Endothelial cell of umbilical vein (primary cell): ENCODE measurements around the gene DNAJB8.

Experiments used
- EZH2 ChIP-seq: IDR thresholded peaks from 2 replicates; pipeline ENCODE4 v1.6.1; 2012; ENCODE audit warnings: borderline replicate concordance, low read depth, mild to moderate bottlenecking, moderate library complexity, low read length, inconsistent platforms; ENCODE audit not compliant: severe bottlenecking
- FOS ChIP-seq: IDR thresholded peaks from 2 replicates; pipeline ENCODE4 v1.6.1; 2011; ENCODE audit warnings: mild to moderate bottlenecking, low read length, moderate library complexity, borderline replicate concordance; ENCODE audit not compliant: insufficient read depth
- MYC ChIP-seq: IDR thresholded peaks from one replicate; pipeline ENCODE4 v1.6.1; 2011; ENCODE audit warnings: mild to moderate bottlenecking, low read depth, low read length
- POLR2AphosphoS5 ChIP-seq: IDR thresholded peaks from 2 replicates; pipeline ENCODE4 v1.6.1; 2012; ENCODE audit warnings: low read depth, mild to moderate bottlenecking, control low read depth, low read length, moderate library complexity; ENCODE audit not compliant: insufficient read depth
- TF ChIP-seq, protein P1 (sequence below), 2 donors: IDR thresholded peaks; 1 replicate in 1 of 2; 2 replicates in 1 of 2; pipeline ENCODE4 v1.5.1; 2011; ENCODE audit warnings: low read length in 2 of 2, mild to moderate bottlenecking in 2 of 2, moderate library complexity in 2 of 2, control low read depth in 1 of 2, inconsistent platforms in 1 of 2, low read depth in 1 of 2; ENCODE audit not compliant: insufficient read depth in 1 of 2; ENCODE audit errors: extremely low read depth in 1 of 2

GRCh38 chr3:128433837-128434165 is 32.9 kb downstream of the DNAJB8 start:
- TF ChIP-seq, protein P1, sequence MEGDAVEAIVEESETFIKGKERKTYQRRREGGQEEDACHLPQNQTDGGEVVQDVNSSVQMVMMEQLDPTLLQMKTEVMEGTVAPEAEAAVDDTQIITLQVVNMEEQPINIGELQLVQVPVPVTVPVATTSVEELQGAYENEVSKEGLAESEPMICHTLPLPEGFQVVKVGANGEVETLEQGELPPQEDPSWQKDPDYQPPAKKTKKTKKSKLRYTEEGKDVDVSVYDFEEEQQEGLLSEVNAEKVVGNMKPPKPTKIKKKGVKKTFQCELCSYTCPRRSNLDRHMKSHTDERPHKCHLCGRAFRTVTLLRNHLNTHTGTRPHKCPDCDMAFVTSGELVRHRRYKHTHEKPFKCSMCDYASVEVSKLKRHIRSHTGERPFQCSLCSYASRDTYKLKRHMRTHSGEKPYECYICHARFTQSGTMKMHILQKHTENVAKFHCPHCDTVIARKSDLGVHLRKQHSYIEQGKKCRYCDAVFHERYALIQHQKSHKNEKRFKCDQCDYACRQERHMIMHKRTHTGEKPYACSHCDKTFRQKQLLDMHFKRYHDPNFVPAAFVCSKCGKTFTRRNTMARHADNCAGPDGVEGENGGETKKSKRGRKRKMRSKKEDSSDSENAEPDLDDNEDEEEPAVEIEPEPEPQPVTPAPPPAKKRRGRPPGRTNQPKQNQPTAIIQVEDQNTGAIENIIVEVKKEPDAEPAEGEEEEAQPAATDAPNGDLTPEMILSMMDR (IDR thresholded peaks at IDR 0.05; ENCODE audit: extremely low read depth in 1 of 2, insufficient read depth in 1 of 2, low read depth in 1 of 2, low read length in 2 of 2) = no peak
- TF ChIP-seq EZH2 = no peak
- no peak for TF ChIP-seq FOS
- TF ChIP-seq MYC = no peak
- TF ChIP-seq POLR2AphosphoS5 = no peak
